GM19025 (cell line): ENCODE measurements around the gene FGL2.
"Not testable (repeated sequence)": the region's sequence is repeated elsewhere in the genome, so short reads cannot be mapped to it uniquely, and the experiment has no call there.

Experiments
- ATAC-seq: cut with Tn5 transposase; IDR thresholded peaks from one replicate; pipeline ENCODE4 v1.9.1; 2021; ENCODE audit warnings: mild to moderate bottlenecking, low read depth, moderate library complexity; ENCODE audit not compliant: unreplicated experiment

FGL2 gene

DNA sequence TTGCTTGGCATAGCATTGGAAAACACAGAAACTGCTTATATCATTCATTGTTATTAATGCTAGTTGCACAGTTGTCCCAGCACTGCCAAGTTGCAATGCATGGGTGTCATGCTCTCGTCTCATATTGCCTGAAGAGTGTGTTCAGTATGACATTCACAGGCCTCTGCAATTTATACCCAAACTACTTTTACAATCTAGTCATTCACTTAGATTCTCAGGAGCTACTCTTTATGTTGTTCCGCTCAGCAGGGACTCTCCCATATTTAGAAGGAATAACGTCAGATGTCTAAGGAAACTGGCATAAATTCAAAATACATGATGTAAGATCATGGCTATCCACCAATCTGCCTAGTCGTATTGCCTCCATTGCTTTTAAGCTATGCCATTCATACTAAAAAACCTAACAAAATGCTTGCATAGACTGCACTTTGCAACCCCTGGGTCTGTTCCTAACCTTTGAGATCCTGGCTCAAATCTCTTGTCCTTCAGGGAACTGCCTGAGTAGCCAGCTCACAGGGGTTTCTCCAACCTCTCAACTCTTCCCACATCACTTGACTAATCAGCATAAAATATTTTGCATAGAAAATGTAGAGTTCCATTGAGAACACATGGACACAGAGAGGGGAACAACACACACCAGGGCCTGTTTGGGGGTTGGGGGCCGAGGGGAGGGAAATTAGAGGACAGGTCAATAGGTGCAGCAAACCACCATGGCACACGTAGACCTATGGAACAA is 27.0 kb downstream of the FGL2 start:
- not testable (repeated sequence) for ATAC-seq

DNA sequence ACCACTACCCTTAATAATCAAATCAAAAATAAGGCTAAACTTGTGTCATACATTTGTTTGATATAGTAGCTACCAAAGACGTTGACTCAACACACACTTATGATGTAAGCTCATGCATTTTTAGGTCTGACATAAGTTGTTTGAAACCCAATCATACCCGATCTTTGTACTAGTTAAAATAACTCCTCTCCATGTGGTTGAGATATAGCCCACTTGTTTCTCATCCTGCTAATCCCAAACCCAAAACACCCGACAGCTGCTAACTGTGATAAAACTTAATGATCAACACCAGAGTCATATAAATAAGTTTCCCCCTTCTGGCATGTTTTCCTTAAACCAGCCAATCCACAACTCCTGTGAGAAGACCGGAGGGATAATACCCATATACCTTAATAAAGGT is 28.5 kb downstream of the FGL2 start:
- not testable (repeated sequence) for ATAC-seq

DNA sequence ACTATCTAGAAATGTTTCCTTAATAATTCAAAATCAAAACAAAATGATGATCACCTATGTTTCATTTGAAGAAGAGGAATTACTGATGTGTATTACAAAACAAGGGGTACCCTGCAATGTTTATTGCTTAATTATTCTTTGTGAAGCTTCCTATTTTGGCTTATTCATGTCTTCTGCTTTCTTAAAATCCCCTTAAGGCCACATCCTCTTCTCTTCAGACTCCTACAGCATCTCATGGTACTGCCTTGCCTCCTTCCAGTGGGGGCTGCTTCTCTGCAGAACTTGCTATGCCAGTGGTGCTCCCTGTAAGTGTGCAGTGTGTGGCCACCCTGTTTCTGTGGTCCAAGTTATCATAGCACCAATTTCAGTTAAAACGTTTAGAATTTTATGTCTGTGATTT is 42.2 kb downstream of the FGL2 start:
- peak; percentile 59 for ATAC-seq

GRCh38 chr7:77157034-77157433 is 42.6 kb downstream of the FGL2 start:
- ATAC-seq = peak; percentile 76

DNA sequence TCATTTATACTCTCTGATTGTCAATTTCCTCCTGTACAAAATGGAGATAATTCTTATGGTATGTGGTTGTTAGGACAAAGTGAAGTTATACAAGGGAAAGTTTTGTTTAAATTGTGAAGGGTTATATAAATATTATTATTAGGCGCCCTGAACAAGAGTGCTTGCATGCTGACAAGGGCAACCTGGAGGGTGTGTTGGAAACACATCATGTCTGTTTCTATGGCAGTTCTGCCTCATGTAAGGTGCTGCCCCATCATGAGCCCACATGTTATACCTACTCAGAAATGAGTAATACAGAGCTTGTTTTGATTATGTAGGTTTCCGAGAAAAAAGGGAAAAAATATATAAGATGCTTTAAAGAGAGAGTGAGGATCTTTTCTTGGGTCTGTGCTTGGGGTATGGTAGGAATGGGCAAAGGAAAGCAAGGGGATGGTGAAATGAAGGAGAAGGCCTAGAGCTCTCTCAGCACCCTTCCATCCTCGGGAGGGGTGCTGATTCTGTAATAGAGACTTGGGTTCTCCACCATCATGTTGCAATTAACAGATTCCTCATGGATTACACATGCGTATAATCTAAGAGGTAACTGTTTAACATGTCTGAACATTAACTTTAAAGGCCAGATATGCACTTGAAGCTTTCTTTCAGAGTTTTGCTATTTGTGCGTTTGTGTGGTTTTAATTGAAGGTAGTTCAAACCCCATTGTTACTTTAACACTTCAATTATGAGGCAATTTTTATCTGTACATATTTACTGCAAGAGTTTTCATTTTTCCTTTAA is 43.8 kb downstream of the FGL2 start:
- ATAC-seq = not testable (repeated sequence)

- ATAC-seq = not testable (repeated sequence)
These were observed 44.6 kb downstream of the FGL2 start for GRCh38 chr7:77154917-77155464.

GRCh38 chr7:77152232-77152631 is 47.4 kb downstream of the FGL2 start:
- ATAC-seq = not testable (repeated sequence)
